ENCODE measurements around the gene LYRM4.

LYRM4 gene

DNA sequence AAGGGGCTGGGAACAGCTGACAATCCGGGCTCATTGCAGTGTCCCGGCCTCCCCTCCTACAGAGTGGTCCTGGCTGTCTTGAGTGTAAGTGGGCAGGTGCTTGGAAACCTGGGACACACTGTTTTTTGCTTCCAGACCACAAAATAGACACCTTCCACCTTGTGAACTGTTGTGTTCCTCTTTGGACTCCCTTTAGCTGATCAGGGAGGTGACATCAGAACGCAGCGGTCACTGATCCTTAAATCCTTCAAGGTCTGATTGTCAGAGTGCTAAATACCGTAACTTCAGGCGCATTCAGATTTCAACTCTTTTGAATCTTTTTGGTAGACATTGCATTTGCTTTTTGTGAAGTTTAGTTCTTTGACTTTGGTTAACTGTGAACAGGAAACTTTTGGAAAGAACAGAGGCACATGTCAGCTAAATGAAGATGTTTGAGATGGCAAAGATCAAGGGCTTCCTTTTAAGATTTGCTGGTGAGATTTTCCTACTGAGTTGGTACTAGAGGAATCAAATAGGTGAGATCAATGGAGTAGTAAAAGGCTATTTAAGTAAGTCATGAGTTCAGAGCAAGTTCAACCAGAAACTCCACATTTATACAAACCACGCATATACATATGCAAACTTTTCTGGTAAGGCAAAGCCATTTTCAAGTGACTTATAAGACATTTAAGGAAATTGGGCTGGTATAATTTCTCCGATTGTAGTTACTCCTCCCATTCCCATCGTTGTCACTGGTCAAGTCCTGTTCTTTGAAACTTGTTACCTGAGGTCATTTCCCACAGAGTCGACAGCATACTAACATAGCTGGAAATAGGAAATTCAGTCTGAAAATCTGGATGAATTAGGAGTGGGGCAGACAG lies 169.3 kb downstream of the LYRM4 start:
- no peak for DNase-seq

DNA sequence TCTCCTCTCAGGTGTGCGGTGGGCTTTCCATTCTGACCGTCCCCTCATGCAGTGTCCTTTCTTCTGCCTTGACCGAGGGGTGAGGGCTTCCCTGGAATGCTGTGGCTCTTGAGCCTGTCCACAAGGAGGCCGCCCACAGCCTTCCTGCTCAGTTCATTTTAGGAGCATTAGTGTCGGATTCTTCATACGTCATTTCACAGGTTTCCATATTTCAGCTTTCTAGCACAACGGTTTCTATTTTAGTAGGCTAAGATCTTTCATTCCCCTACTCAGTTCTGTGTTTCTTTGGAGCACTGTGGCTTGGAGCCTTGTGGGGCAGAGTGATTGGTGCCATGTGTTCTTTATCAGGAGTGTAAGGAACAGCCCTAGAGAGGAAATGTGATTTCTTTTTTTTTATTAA lies 170.1 kb downstream of the LYRM4 start:
- DNase-seq = no peak

DNA sequence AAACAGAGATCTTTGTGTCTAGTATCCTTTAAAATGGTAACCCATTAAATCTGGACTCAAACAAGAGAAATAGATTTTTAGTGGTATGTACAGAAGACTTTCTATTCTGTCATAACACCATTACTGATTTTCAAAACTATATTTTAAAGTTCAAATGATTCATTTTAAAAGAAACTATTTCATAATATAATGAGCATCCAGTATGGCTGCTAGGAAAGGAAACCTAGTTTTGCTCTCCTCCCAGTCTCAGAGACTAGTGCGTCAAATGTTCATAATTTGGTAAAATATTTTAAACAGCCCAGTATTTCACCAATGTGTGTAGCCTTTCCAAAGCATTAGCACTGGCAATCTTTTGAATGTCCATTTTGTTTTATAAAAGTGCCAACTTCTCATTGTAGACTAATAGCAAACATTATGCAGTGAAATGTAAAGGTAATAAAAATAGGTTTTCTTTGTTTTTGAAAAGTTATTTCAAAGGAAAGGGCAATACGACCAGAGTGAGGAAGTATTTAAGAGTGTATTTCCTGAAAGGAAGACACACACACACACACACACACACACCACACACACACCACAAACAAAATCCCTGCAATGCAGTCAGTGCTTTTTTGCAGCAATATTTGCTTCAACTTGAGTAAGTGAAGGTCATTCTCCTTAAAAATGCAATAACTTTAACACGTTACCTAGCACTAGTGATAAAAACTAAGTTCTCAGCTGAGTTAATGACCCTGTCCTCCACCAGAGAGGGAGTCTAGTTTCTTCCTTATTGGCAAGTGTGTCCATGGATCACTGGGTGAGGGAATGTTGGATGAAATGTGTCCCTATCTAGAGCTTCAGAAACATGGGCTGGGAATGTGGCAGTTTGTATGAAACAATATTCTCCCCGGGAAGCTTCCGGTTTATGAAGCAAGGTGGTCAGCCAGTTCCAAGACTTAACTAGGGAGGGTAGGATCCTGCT lies 171.0 kb downstream of the LYRM4 start:
- DNase-seq = no peak

DNA sequence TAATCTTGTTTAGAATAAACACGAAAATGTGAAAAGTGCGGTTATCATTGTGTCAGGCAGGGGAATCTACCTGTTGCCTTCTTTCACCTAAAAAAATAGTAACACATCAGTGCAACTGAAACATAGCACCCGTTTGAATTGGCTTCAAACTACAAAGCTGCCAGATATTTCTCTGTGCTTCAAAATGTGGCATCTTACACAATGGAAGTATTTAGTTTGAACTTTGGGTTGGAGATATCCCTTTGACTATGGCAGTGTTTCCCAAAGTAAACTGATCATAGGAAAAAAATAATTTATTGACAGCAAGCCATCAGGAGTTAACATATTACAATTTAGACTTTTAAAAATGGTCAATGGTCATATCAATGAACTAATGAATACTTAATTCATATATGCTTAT lies 172.0 kb downstream of the LYRM4 start:
- no peak for DNase-seq

DNA sequence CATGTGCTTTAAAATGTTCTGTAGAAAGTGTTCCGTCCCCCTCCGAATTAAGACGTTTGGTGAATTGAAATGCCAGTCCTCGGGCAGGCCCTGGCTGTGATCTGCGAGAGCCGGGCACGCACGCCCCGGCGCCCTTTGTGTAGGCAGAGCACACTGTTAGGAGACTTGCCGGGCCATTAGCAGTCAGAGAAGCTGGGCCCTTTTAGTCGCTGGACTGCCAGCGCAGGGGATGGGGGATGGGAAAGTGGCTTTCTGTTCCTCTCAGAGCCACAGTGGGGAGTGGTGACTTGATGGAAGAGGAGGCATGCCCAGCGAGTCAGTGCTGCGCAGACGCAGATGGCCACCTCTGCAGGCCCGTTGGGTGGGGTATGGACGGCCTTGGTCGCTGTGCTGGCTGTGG lies 173.4 kb downstream of the LYRM4 start:
- DNase-seq = no peak

DNA sequence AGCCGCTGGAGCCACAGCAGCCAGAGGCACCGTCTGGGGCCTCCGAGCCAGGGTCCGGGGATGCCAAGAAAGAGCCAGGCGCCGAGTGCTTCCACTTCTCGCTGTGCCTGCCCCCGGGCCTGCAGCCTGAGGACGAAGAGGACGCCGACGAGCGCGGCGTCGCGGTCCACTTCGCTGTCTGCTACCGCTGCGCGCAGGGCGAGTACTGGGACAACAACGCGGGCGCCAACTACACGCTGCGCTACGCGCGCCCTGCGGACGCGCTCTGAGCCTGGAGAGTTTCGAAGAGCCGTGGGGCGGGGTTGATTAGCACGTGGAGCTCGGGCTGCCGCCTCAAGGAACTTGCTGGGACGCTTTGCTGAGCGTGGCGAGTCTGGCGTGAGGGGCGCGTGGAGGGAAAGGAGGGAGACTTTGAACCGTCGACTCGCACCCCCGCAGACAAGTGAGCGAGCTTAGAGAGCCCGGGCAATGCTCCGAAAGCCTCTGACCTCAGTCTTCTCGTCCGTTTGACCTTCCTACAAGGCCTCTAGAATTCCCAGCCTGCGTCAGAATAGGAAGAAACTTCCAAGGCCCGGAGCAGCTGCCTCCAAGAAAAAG lies 174.4 kb downstream of the LYRM4 start:
- DNase-seq = no peak

DNA sequence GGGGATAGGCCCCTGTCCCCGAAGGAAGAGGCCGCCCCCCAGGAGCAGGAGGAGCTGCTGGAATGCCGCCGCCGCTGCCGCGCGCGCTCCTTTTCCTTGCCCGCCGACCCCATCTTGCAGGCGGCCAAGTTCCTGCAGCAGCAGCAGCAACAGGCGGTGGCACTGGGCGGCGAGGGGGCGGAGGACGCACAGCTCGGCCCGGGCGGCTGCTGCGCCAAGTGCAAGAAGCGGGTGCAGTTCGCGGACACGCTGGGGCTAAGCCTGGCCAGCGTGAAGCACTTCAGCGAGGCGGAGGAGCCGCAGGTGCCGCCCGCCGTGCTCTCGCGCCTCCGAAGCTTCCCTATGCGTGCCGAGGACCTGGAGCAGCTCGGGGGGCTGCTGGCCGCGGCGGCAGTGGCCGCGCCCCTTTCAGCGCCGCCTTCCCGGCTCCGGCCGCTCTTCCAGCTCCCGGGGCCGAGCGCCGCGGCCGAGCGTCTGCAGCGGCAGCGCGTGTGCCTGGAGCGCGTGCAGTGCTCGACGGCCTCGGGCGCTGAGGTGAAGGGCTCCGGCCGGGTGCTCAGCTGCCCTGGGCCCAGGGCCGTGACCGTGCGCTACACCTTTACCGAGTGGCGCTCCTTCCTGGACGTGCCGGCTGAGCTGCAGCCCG lies 175.0 kb downstream of the LYRM4 start:
- DNase-seq = no peak

DNA sequence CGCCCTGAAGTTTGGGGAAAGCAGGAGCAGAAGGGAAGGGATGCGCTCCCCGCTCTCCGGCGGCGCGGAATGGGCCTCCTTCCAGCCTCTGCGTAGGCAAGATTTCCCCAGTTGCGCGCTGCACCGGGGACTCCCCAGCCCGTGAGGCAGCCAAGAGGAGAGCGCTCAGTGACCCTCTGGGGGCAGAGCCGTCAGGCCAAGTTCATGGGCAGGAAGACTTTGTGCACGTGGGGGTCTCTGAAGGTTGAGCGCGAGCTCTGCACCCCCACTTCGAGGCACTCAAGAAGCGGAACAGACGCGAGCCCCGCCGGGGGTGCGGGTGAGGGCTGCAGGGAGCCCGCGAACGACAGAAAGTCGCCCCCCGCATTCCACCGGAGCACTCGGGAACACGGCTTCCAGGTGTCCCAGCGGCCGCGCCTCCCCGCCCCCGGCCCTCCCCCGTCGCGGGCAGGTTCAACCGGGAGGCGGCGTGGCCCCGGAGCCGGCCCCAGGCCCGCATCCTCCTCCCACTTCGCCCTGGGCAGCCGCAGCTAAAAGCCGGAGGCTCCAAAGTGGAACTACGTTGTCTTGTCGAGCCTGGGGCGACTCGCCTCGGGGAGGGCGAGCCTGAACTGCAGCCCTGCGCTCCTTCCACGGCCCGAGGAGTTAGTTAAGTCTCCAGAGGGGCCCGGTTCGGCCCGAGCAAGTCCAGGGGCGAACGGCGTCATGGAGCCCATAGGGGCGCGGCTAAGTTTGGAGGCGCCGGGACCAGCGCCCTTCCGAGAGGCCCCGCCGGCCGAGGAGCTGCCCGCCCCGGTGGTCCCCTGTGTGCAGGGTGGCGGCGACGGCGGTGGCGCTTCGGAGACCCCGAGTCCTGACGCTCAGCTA lies 175.7 kb downstream of the LYRM4 start, which contains the start of gene PPP1R3G:
Gene PPP1R3G (plus strand): TSS at position 561 of the 867 bp plus-strand sequence. CDS start 145 bp downstream, at position 706.
- no peak for DNase-seq

DNA sequence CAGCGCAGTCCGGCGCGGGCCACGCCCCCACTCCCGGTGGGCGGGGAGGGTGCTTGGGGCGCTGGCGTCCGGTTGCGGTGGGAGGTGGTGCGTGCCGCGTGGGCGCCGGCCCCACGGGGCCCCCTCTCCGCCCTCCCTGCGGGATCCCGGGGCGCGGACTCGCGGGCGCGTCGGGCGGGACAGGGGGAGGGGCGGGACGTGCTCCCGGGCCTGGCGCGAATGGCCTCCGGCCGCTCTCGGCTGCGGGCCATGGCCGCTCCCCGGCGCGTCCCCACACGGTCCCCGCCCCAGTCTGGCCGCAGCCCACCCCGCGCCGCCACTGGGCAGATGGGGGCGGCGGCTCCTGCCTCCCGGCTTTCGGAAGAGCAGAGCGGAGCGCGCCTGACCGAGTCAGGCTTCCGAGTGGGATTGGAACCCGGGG lies 176.4 kb downstream of the LYRM4 start:
- no peak for DNase-seq

DNA sequence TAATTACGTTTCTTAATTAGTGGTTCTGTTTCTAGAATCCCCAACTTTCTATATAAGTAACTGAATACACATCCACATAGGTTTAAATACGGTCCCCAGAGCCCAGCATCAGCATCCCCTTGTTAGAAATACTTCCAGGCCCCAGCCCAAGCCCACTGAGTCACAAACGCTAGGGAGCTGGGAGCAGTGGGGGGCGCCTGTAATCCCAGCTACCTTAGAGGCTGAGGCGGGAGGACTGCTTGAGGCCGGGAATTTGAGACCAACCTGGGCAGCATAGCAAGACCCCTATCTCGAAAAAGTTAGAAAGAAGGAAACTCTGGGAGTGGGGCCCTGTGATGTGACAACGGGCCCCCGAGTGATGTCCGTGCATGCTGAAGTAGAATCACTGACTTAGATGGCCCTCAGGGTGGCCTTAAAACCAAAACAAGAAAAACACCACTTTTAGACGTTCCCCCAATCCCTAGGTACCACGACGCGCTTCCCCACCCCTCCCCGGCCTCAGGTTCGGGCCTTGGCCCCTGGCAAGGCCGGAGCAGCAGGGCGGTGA lies 176.9 kb downstream of the LYRM4 start:
- no peak for DNase-seq

DNA sequence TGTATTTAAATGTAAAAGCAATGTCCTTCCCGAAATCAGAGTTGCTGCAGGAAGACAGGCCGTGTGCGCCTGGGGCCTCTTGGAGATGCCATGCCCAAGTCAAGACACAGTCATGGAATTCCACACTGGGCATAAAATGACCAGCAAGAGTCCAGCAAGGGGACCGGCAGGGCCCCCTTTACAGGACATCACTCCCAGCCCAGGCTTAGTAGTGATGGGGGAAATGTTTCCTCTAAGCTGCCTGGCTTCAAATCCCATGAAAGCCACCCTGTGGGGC lies 177.5 kb downstream of the LYRM4 start:
- DNase-seq = no peak

DNA sequence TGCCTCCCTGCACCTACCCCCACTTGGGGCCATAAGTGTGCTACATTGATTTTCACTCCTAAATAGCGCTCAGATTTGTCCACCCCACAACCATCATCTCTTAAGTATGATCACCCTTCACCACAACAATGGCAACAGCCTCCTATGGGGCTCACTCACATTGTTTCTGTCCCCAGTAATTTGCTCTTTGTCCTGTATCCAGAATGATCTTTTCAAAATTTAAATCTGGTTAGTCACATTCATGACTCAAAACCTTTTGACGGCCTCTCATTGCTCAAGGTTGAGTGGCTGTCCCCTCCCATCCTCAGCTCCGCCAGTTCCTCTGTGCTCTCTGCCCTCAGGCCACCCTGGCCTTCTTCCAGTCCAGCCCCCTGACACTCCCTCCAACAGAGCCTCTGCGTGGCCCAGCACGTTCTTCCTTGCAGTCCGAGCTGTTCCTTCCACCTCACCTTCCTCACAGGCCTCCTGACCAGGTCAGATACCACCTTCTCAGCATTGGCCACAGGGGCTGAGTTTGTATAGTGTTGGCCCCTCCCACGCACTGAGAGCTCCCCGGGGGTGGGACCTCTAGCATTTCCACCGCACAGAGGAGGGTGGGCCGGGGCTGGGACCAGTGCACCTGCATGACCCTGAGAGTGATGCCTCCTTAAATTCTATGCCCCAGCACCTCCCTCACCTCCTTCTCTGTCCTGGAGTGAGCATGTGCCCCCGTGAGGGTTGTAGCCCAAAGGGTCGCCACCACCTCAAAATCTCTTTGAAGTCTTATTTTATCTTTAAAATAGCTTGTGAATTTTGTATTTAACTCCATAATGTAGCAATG lies 178.1 kb downstream of the LYRM4 start:
- DNase-seq = no peak

DNA sequence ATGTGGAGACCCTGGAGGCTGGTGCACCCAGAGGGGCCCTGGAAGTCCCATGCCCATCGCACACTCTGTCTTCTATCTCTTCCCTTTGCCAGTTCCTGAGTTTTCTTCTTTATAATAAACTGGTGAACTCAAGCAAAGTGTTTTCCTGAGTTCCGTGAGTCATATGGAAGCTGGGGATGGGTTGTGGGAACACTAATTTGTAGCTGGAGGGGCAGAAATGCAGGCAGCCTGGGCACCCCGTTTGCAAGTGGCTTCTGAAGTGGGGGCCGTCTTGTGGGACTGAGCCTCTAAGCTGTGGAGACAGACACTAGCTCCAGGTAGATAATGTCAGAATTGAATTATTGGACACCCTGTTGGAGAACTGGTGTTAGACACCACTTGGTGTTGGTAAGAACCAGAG lies 178.8 kb downstream of the LYRM4 start:
- DNase-seq = no peak

DNA sequence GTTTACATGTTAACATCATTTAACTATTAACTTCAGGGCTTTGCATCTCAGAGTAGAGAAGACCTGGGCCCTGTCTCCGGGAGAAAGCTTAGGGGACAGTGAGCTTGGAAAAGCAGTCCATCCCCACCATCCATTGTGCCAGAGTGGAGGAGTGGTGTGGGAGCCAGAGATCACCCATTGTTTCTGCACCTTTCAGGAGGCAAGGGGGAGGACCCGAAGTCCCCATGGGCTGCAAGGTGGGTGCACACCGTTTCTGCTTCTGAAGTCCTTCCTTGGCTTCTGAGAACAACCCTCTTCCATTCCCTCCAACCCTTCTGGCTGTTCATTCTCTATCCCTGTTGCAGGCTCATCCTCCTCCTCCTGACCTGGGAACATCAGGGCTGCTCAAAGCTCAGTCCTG lies 179.6 kb downstream of the LYRM4 start:
- no peak for DNase-seq

DNA sequence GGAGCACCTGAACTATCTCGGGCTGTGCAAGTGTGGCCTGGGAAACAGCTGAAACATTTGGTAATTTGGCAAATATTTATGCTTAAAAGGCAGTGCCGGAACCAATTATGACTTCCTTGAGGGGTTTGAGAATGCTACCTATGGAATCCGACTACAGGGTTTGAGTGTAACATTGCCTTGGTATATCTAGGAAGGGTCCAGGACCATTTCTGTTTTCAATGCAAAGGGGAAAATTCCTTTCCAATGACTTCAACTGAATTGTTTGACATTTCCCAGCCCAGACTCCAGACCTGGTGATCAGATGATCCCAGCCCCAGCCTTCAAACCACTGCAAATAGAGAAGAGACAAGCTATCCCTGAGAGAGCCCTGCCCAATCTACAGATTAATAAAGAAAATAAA lies 180.2 kb downstream of the LYRM4 start:
- no peak for DNase-seq

DNA sequence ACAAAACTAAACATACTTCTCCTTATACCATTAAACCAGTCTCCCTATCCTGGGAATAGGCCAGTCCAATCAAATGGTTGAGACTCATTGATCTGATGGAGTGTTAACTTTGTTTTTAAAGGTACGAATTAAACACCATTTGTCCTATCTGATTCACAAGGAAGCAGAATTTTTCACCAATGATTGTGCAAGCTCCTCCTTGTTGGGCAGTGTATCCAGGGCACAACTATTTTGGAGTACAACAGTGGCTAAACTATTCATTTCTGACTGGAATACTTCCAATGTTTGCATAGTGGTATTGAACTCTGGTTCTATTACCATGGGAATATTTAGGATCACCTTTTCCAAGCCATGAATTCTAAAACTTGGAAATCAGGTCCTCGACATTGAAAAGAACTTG lies 181.1 kb downstream of the LYRM4 start:
- no peak for DNase-seq

DNA sequence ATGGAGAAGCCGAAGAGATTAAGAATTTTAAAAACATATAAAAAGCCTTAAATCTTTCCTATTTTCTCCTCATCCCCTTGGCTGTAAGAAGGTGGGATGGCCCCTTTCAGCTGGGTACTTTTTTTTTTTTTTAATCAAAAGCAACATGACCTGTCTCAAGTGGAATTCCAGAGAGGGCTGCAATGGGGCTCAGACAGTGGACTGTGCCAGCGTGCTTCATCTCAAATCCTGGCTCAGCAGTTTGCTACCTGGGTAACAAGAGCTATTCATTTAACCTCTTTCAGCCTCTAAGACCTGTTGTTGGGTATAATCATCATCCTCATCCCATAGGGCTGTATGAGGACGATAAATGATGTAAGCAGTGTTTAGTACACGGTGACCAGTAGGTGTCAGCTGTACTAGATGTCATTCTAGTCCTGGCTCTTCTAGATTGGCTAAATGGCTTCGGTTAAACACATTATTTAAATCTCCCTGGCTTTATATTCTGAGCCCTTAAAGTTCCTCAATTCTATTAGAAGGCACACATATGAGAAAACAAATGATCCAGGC lies 182.6 kb downstream of the LYRM4 start:
- DNase-seq = no peak

DNA sequence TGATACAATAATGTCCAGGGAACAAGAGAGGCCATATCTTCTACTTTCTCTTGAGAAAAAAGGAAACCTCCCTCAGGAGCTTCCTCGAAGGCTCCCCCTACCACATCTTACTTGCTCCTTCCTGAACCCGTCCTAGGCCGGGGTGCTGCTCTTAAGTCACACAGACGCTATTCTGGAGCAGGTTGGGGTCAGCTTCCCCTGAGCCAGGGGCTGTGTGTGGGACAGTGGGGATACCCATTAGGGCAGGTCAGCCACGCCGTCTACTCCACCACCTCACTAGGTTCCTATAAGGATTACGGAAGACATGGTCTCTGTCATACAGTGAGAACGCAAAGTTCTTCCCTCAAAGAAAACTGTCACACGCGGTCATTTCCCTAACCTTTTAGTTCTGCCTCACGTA lies 183.8 kb downstream of the LYRM4 start:
- DNase-seq = no peak

DNA sequence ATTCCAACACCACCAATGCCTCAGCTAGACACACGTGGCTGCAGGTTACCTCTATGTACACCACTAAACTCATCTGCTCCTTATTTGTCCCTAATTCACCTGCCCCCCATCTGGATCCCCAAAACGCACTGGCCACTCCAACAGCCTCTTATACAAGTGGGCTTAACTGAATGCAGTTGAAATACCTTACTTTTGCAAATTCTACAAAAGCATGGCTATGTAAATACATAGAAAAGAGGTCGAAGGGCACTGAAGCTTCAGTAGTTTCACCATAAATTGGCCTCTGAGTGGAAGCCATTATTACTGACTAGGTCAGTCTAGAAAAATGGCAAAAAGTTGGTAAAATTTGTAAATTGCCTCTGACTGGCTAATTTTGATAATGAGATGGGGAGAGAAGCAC lies 186.8 kb downstream of the LYRM4 start:
- DNase-seq = no peak

DNA sequence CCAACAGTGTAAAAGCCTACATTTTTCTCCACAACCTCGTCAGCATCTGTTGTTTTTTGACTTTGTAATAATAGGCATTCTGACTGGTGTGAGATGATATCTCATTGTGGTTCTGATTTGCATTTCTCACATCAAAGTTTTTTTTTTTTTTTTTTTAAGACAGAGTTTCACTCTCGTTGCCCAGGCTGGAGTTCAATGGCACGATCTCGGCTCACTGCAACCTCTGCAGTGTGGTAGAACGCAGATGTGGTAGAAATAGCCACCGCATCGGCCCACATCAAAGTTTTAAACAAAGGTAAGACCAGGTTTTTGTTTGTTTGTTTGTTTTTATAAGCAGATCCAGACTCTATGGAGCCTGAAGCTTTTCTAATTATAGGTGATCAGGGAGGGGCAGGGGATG lies 188.3 kb downstream of the LYRM4 start:
- no peak for DNase-seq

DNA sequence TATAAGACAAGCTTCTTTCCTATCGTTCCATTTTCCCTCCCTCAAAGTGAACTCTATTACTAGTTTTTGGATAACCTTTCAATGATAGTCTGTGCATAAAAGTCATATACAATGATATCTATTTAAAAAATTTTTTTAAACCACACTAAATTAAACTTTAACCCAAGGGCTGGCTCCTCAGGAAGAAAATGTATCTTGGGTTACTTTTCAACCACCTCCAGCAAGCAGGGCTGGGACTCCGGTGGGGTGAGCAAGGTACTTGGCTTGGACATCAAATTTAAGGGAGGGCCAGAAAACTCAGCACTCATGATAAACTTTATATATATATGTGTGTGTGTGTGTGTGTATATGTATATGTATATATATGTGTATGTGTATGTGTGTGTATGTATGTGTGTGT lies 189.5 kb downstream of the LYRM4 start:
- DNase-seq = no peak

Measured in activated T-cell treated with anti-CD3 and anti-CD28 coated beads for 4 hours (primary cell).